A549 (cell line): ENCODE measurements around the gene MCU. TPM values are rescaled to one million over a fixed set of nuclear protein-coding genes. Genes with fewer than 3 reads are reported as not detected.

Source experiments
- ATAC-seq, 2 experiments: fragments of 200-7000 bp in 1 of 2; fragments of >200 bp in 1 of 2; cut with Nextera tagmentation in 1 of 2; cut with Tn5 transposase in 1 of 2; 3 replicates each; pipeline versions ENCODE4 v1.8.0 to v1.9.1; 2018 to 2020; ENCODE audit warnings: mild to moderate bottlenecking in 1 of 2, moderate library complexity in 1 of 2
- CTCF ChIA-PET: fragments of 300-600 bp; sonication (Branson Sonifier 250); formaldehyde crosslinking; extraction: SDS; loops from one replicate; lab custom pipeline; 2021; ENCODE audit warnings: antibody characterized with exemption, inconsistent platforms; lab: Yijun Ruan, JAX
- POLR2A ChIA-PET: fragments of 350-600 bp; formaldehyde crosslinking; extraction: SDS; loops from one replicate; lab custom pipeline; 2021; ENCODE audit warnings: antibody characterized with exemption, inconsistent platforms; lab: Yijun Ruan, JAX
- DNase-seq, 2 experiments: peaks; one replicate each; pipeline versions ENCODE4 v3.0.0 to v3.0.0-alpha.2; 2011 to 2016; ENCODE audit warnings: low read depth in 1 of 2, low spot score in 1 of 2
- FAIRE-seq: peaks from 2 replicates; lab custom pipeline; 2011; peaks lifted over from hg19 to GRCh38; lab: Jason Lieb, UNC
- H3K27ac ChIP-seq, 2 experiments: fragments of >200 bp; sonication (Bioruptor Twin); formaldehyde crosslinking; 3 replicates each; pipeline ENCODE4 v1.5.1; 2016 to 2017
- H3K4me1 ChIP-seq: fragments of >200 bp; sonication (Bioruptor Twin); formaldehyde crosslinking; 3 replicates; pipeline ENCODE4 v1.6.1; 2016
- H3K4me2 ChIP-seq: fragments of >200 bp; sonication (Bioruptor Twin); formaldehyde crosslinking; 3 replicates; pipeline ENCODE4 v1.6.1; 2016
- H3K4me3 ChIP-seq: fragments of >200 bp; sonication (Bioruptor Twin); formaldehyde crosslinking; 3 replicates; pipeline ENCODE4 v1.5.1; 2016
- H3K9me3 ChIP-seq: fragments of >200 bp; sonication (Bioruptor Twin); formaldehyde crosslinking; 3 replicates; pipeline ENCODE4 v1.6.1; 2016
- CTCF ChIP-seq: fragments of >200 bp; sonication (Bioruptor Twin); formaldehyde crosslinking; IDR thresholded peaks from 3 replicates; pipeline ENCODE4 v1.5.1; 2016
- E2F6 ChIP-seq: IDR thresholded peaks from 2 replicates; pipeline ENCODE4 v1.6.1; 2012; ENCODE audit warnings: low read depth, borderline replicate concordance
- EHF ChIP-seq: fragments of 250-450 bp; sonication (Bioruptor Pico); IDR thresholded peaks from 2 replicates; pipeline ENCODE4 v1.5.0; 2020; ENCODE audit warnings: mild to moderate bottlenecking
- FOSB ChIP-seq: fragments of 250-450 bp; sonication (Bioruptor Pico); IDR thresholded peaks from 2 replicates; pipeline ENCODE4 v1.5.0; 2020; ENCODE audit warnings: mild to moderate bottlenecking, moderate library complexity
- FOSL2 ChIP-seq, 2 experiments: fragments of 450-650 bp in 1 of 2; fragments of >200 bp in 1 of 2; sonication (Bioruptor Twin) in 1 of 2; formaldehyde crosslinking; IDR thresholded peaks; 2 replicates each; pipeline versions ENCODE4 v1.5.0 to v1.6.1; 2016 to 2020; ENCODE audit warnings: mild to moderate bottlenecking in 1 of 2, moderate library complexity in 1 of 2
- FOXS1 ChIP-seq: fragments of 250-450 bp; sonication (Bioruptor Pico); IDR thresholded peaks from 2 replicates; pipeline ENCODE4 v1.5.0; 2020; ENCODE audit warnings: mild to moderate bottlenecking, moderate library complexity
- KDM1A ChIP-seq: fragments of 200-600 bp; sonication (generic); IDR thresholded peaks from 2 replicates; pipeline ENCODE4 v1.6.1; 2016; ENCODE audit warnings: low read depth, mild to moderate bottlenecking
- MAFK ChIP-seq: fragments of 450-650 bp; IDR thresholded peaks from 2 replicates; pipeline ENCODE4 v1.6.1; 2014; ENCODE audit not compliant: partially characterized antibody
- MAX ChIP-seq: IDR thresholded peaks from 2 replicates; pipeline ENCODE4 v1.6.1; 2012
- NFE2L2 ChIP-seq: fragments of 150-350 bp; conservative IDR thresholded peaks from 2 replicates; pipeline ENCODE4 v1.6.1; 2014; ENCODE audit warnings: low read length
- NPAS2 ChIP-seq: fragments of 250-450 bp; sonication (Bioruptor Pico); IDR thresholded peaks from 2 replicates; pipeline ENCODE4 v1.8.0; 2022; ENCODE audit warnings: mild to moderate bottlenecking, moderate library complexity, borderline replicate concordance
- PHF8 ChIP-seq: fragments of 200-600 bp; sonication (generic); IDR thresholded peaks from 2 replicates; pipeline ENCODE4 v1.6.1; 2016; ENCODE audit warnings: low read depth, mild to moderate bottlenecking, antibody characterized with exemption, moderate library complexity, borderline replicate concordance
- POLR2AphosphoS2 ChIP-seq: conservative IDR thresholded peaks from 2 replicates; pipeline ENCODE4 v1.6.1; 2012; ENCODE audit warnings: low read length, improper control_type of control experiment, inconsistent platforms
- REST ChIP-seq: fragments of 200-600 bp; sonication (generic); IDR thresholded peaks from 2 replicates; pipeline ENCODE4 v1.6.1; 2016; ENCODE audit warnings: antibody characterized with exemption, mild to moderate bottlenecking, moderate library complexity
- RNF2 ChIP-seq: fragments of 200-600 bp; sonication (generic); IDR thresholded peaks from 2 replicates; pipeline ENCODE4 v1.6.1; 2016; ENCODE audit warnings: low read depth, mild to moderate bottlenecking, antibody characterized with exemption, moderate library complexity, borderline replicate concordance
- USF2 ChIP-seq: fragments of 450-650 bp; IDR thresholded peaks from 2 replicates; pipeline ENCODE4 v1.6.1; 2014; ENCODE audit warnings: antibody characterized with exemption
- ZC3H11A ChIP-seq: fragments of 450-650 bp; IDR thresholded peaks from 2 replicates; pipeline ENCODE4 v1.6.1; 2014; ENCODE audit warnings: antibody characterized with exemption, mild to moderate bottlenecking
- WGBS: methylation state at CpG from one replicate; pipeline ENCODE4 v1.1.6; 2017; ENCODE audit errors: missing lambda C conversion rate; 5-methylcytosine and 5-hydroxymethylcytosine counted together
- polyA plus RNA-seq, 4 experiments: library from polyadenylated mRNA; depleted of rRNA in 3 of 4; stranded (reverse); fragments of >200 nt; fragmentation: RNase III in 1 of 4; extraction: RNeasy Plus Mini Kit Qiagen cat#74134 plus additional on column Dnase treatment in 1 of 4; gene quantifications; 2 replicates in 3 of 4; 3 replicates in 1 of 4; pipeline ENCODE4 v1.2.3, GENCODE V29; 2011 to 2017

The MCU gene
- polyA plus RNA-seq, 2 of the 4 experiments (the other 2 are of a cell fraction), result 44.0 to 221 TPM

GRCh38 chr10:72654720-72655119, 37.2 kb upstream of the MCU start:
- POLR2A ChIA-PET, result no interaction called here
- DNase-seq (no peak), FAIRE-seq (no peak), ATAC-seq (no peak)
- Histone ChIP-seq H3K4me3 (no peak overlapping the region), H3K9me3 (no peaks in the 10 kb centered on the region), H3K4me1 (peaks cover 15% of the 10 kb centered on the region), H3K27ac (no peak overlapping the region), H3K4me2 (no peak overlapping the region)
- CTCF ChIA-PET, result no interaction called here
- WGBS, result 70% methylated on average over 3 of the region's 3 CpGs
- no peak for TF ChIP-seq E2F6
- no peak for TF ChIP-seq RNF2

- peak overlapping the region; percentile 54 for H3K4me2 ChIP-seq
- CTCF ChIA-PET, result interaction anchor here (0.6 to 2.7 kb wide), 4 partner anchors 13 to 68 kb away, joined by 3 to 7 read pairs (median 6); no protein-coding TSS in a partner anchor
- DNase-seq, result no peak
- peaks cover 27% of the 10 kb centered on the region for H3K4me1 ChIP-seq
- H3K4me3 ChIP-seq, result no peak overlapping the region
- peak in 1 of 2 experiments; percentile 42; a peak in 2 of 6 replicates for ATAC-seq
- 31% methylated on average over 5 of the region's 5 CpGs for WGBS
- no peaks in the 10 kb centered on the region for H3K9me3 ChIP-seq
- FAIRE-seq, result no peak
- TF ChIP-seq NFE2L2 (no peak), MAX (0 out of 2 replicates have a peak, but pooled peaks have one; percentile 3), FOSB (CRISPR knock-in tag) (no peak), CTCF (no peak), ZC3H11A (no peak), FOXS1 (CRISPR knock-in tag) (no peak), PHF8 (no peak), EHF (CRISPR knock-in tag) (no peak)
- H3K27ac ChIP-seq, result peak overlapping the region; percentile 65 to 86
- POLR2A ChIA-PET, result interaction anchor here (1.3 kb wide), 1 partner anchor 17 kb away, joined by 3 read pairs; no protein-coding TSS in a partner anchor
Observed at GRCh38 chr10:72658696-72659400, 33.1 kb upstream of the MCU start.

GRCh38 chr10:72659694-72660093, 32.2 kb upstream of the MCU start:
- 59% methylated on average over 8 of the region's 8 CpGs for WGBS
- no peaks in the 10 kb centered on the region for H3K9me3 ChIP-seq
- ATAC-seq (peak in 1 of 2 experiments; percentile 77; a peak in 3 of 6 replicates), FAIRE-seq (no peak), DNase-seq (peak in 1 of 2 experiments; percentile 56)
- peak overlapping the region; percentile 65 to 86 for H3K27ac ChIP-seq
- peaks cover 32% of the 10 kb centered on the region for H3K4me1 ChIP-seq
- CTCF ChIA-PET, result interaction anchor here (0.6 to 2.7 kb wide), 5 partner anchors 13 to 175 kb away, joined by 3 to 6 read pairs (median 3); no protein-coding TSS in a partner anchor
- POLR2A ChIA-PET, result interaction anchor here (0.6 kb wide), 1 partner anchor 28 kb away, joined by 4 read pairs; no protein-coding TSS in a partner anchor
- TF ChIP-seq NFE2L2, result peak; percentile 88
- TF ChIP-seq FOSL2 (IDR thresholded peaks at IDR 0.05), result no peak
- peak; percentile 51 for TF ChIP-seq FOSL2 (CRISPR knock-in tag; IDR thresholded peaks at IDR 0.05)
- TF ChIP-seq KDM1A, result no peak
- peak; percentile 39; the same call in 1 of the 2 replicates for TF ChIP-seq MAX
- no peak for TF ChIP-seq NPAS2 (CRISPR knock-in tag)
- no peak for TF ChIP-seq POLR2AphosphoS2
- no peak for TF ChIP-seq USF2
- no peak for TF ChIP-seq REST
- TF ChIP-seq ZC3H11A, result no peak
- peak; percentile 94 for TF ChIP-seq MAFK
- H3K4me3 ChIP-seq, result no peak overlapping the region
- peak overlapping the region; percentile 54 for H3K4me2 ChIP-seq
